ENCODE measurements around the gene HDGFL3.
"Not testable (repeated sequence)": the region's sequence is repeated elsewhere in the genome, so short reads cannot be mapped to it uniquely, and the experiment has no call there.

HDGFL3 gene

GRCh38 chr15:83192742-83193141 is 14.9 kb downstream of the HDGFL3 start:
- peak; percentile 14 for DNase-seq

GRCh38 chr15:83190450-83190849 is 17.2 kb downstream of the HDGFL3 start:
- no peak for DNase-seq

- DNase-seq = no peak
Measured at GRCh38 chr15:83185561-83185960, 22.1 kb downstream of the HDGFL3 start.

- no peak for DNase-seq
Measured at GRCh38 chr15:83178869-83179325, 28.7 kb downstream of the HDGFL3 start.

GRCh38 chr15:83178390-83178789 is 29.2 kb downstream of the HDGFL3 start:
- DNase-seq = no peak

- no peak for DNase-seq
Measured at GRCh38 chr15:83174891-83175290, 32.7 kb downstream of the HDGFL3 start.

GRCh38 chr15:83170474-83171165 is 37.0 kb downstream of the HDGFL3 start:
- no peak for DNase-seq

GRCh38 chr15:83169576-83169975 is 38.0 kb downstream of the HDGFL3 start:
- not testable (repeated sequence) for DNase-seq

GRCh38 chr15:83166830-83167229 is 40.8 kb downstream of the HDGFL3 start:
- no peak for DNase-seq

- no peak for DNase-seq
Measured at GRCh38 chr15:83166218-83166617, 41.4 kb downstream of the HDGFL3 start.

GRCh38 chr15:83164771-83165404 is 42.7 kb downstream of the HDGFL3 start:
- DNase-seq = no peak

- no peak for DNase-seq
Measured at GRCh38 chr15:83164111-83164770, 43.4 kb downstream of the HDGFL3 start.

GRCh38 chr15:83163032-83163431 is 44.6 kb downstream of the HDGFL3 start:
- DNase-seq = no peak

GRCh38 chr15:83160741-83161140 is 46.9 kb downstream of the HDGFL3 start:
- DNase-seq = no peak

GRCh38 chr15:83158393-83158792 is 49.2 kb downstream of the HDGFL3 start:
- DNase-seq = no peak

GRCh38 chr15:83155942-83156341 is 51.7 kb downstream of the HDGFL3 start:
- DNase-seq = no peak

- no peak for DNase-seq
Measured at GRCh38 chr15:83153288-83153687, 54.3 kb downstream of the HDGFL3 start.

- DNase-seq = no peak
Measured at GRCh38 chr15:83144771-83145170, 62.9 kb downstream of the HDGFL3 start.

GRCh38 chr15:83142151-83142550 is 65.5 kb downstream of the HDGFL3 start:
- DNase-seq = not testable (repeated sequence)

GRCh38 chr15:83132861-83133523 is 74.6 kb downstream of the HDGFL3 start:
- no peak for DNase-seq

GRCh38 chr15:83129791-83130190 is 77.8 kb downstream of the HDGFL3 start:
- DNase-seq = no peak

- no peak for DNase-seq
Measured at GRCh38 chr15:83127547-83128150, 80.0 kb downstream of the HDGFL3 start.

GRCh38 chr15:83123529-83123928 is 84.1 kb downstream of the HDGFL3 start:
- no peak for DNase-seq

Data from inflammatory macrophage treated with lipopolysaccharide for 4 hours (primary cell).